Fibroblast of peridontal ligament (primary cell): ENCODE results near the gene METTL24.
"Not testable (repeated sequence)": the region's sequence is repeated elsewhere in the genome, so short reads cannot be mapped to it uniquely, and the experiment has no call there.

Source experiments
- DNase-seq: peaks from one replicate; pipeline ENCODE4 v3.0.0-alpha.2; 2010; ENCODE audit errors: extremely low read depth

METTL24 gene

GRCh38 chr6:110315207-110315868, 42.8 kb downstream of the METTL24 start:
- DNase-seq: no peak

- no peak for DNase-seq
Observed at GRCh38 chr6:110310861-110311446, 47.2 kb downstream of the METTL24 start.

- DNase-seq: not testable (repeated sequence)
Observed at GRCh38 chr6:110309432-110309831, 48.7 kb downstream of the METTL24 start.

GRCh38 chr6:110307368-110307767, 50.8 kb downstream of the METTL24 start:
- DNase-seq: no peak

GRCh38 chr6:110305832-110306231, 52.3 kb downstream of the METTL24 start:
- not testable (repeated sequence) for DNase-seq

GRCh38 chr6:110303692-110304091, 54.5 kb downstream of the METTL24 start:
- DNase-seq: not testable (repeated sequence)

- DNase-seq: no peak
Observed at GRCh38 chr6:110298916-110299315, 59.2 kb downstream of the METTL24 start.

GRCh38 chr6:110298411-110298810, 59.7 kb downstream of the METTL24 start:
- no peak for DNase-seq

GRCh38 chr6:110296241-110297025, 61.7 kb downstream of the METTL24 start:
- DNase-seq: no peak

- no peak for DNase-seq
Observed at GRCh38 chr6:110295451-110296165, 62.5 kb downstream of the METTL24 start.

- DNase-seq: no peak
Observed at GRCh38 chr6:110287462-110288341, 70.4 kb downstream of the METTL24 start.

- no peak for DNase-seq
Observed at GRCh38 chr6:110285306-110286060, 72.7 kb downstream of the METTL24 start.

- DNase-seq: peak; percentile 10
Observed at GRCh38 chr6:110284855-110285254, 73.3 kb downstream of the METTL24 start.

GRCh38 chr6:110283657-110284056, 74.5 kb downstream of the METTL24 start:
- DNase-seq: no peak

- no peak for DNase-seq
Observed at GRCh38 chr6:110282412-110282811, 75.7 kb downstream of the METTL24 start.

- DNase-seq: no peak
Observed at GRCh38 chr6:110277100-110277665, 81.0 kb downstream of the METTL24 start.

GRCh38 chr6:110272781-110273180, 85.4 kb downstream of the METTL24 start:
- not testable (repeated sequence) for DNase-seq

- no peak for DNase-seq
Observed at GRCh38 chr6:110271732-110272022, 86.5 kb downstream of the METTL24 start.

- DNase-seq: no peak
Observed at GRCh38 chr6:110270165-110270564, 88.0 kb downstream of the METTL24 start.

- DNase-seq: no peak
Observed at GRCh38 chr6:110269623-110270022, 88.5 kb downstream of the METTL24 start.
